WI38 (cell line): Measurements from ENCODE around the gene CILP.
"Not testable (repeated sequence)": the region's sequence is repeated elsewhere in the genome, so short reads cannot be mapped to it uniquely, and the experiment has no call there.

Source experiments
- H3K4me3 ChIP-seq: 2 replicates; pipeline ENCODE4 v1.5.1; 2011; ENCODE audit warnings: low read depth, mild to moderate bottlenecking, control low read depth, low read length
- CTCF ChIP-seq: IDR thresholded peaks from 2 replicates; pipeline ENCODE4 v1.5.1; 2012; ENCODE audit warnings: low read depth, mild to moderate bottlenecking, control low read depth, low read length

CILP gene

GRCh38 chr15:65233696-65234095 lies 22.4 kb upstream of the CILP start:
- TF ChIP-seq CTCF: no peak

GRCh38 chr15:65232520-65232919 lies 21.2 kb upstream of the CILP start:
- TF ChIP-seq CTCF: no peak

More at GRCh38 chr15:65233696-65234095, 22.4 kb upstream of the CILP start:
- H3K4me3 ChIP-seq: no peak overlapping the region

GRCh38 chr15:65231306-65231705 lies 20.0 kb upstream of the CILP start:
- no peak for TF ChIP-seq CTCF
- no peak overlapping the region for H3K4me3 ChIP-seq

More at GRCh38 chr15:65232520-65232919, 21.2 kb upstream of the CILP start:
- H3K4me3 ChIP-seq: no peak overlapping the region

- H3K4me3 ChIP-seq: not testable (repeated sequence)
Measured at GRCh38 chr15:65226901-65227300, 15.6 kb upstream of the CILP start.

- no peak overlapping the region for H3K4me3 ChIP-seq
- no peak for TF ChIP-seq CTCF
Measured at GRCh38 chr15:65226221-65226620, 14.9 kb upstream of the CILP start.

- TF ChIP-seq CTCF: no peak
- no peak overlapping the region for H3K4me3 ChIP-seq
Measured at GRCh38 chr15:65223996-65224395, 12.7 kb upstream of the CILP start.

GRCh38 chr15:65222891-65223290 lies 11.6 kb upstream of the CILP start:
- no peak overlapping the region for H3K4me3 ChIP-seq
- no peak for TF ChIP-seq CTCF

- TF ChIP-seq CTCF: no peak
- H3K4me3 ChIP-seq: no peak overlapping the region
Measured at GRCh38 chr15:65221697-65222096, 10.4 kb upstream of the CILP start.
